ENCODE data around the gene KIF1A. TPM values are rescaled to one million over a fixed set of nuclear protein-coding genes. Genes with fewer than 3 reads are reported as not detected.

The KIF1A gene
- total RNA-seq, 2 experiments from 2014 or later = not detected

GRCh38 chr2:240833724-240834285 lies 13.8 kb upstream of the KIF1A start:
- Histone ChIP-seq H3K4me3 (ENCODE audit: low read length) (no peak overlapping the region), H3K27ac (ENCODE audit: low read depth in 1 of 2, low read length in 2 of 2) (no peak overlapping the region), H3K9me3 (ENCODE audit: control insufficient read depth in 1 of 2, insufficient read depth in 1 of 2, low read length in 2 of 2) (peaks cover 0 to 4% of the 10 kb centered on the region in 2 experiments), H3K4me1 (ENCODE audit: insufficient read depth, low read length) (peaks cover 14% of the 10 kb centered on the region), H3K36me3 (ENCODE audit: insufficient read depth, low read length) (no peaks in the 10 kb centered on the region), H3K27me3 (ENCODE audit: control insufficient read depth in 1 of 2, insufficient read depth in 2 of 2, low read length in 2 of 2) (peaks cover 10 to 11% of the 10 kb centered on the region in 2 experiments)
- Mint-ChIP-seq H3K4me3 (no peak overlapping the region), H3K27ac (no peak overlapping the region), H3K4me1 (ENCODE audit: low read depth) (no peaks in the 10 kb centered on the region), H3K9me3 (no peaks in the 10 kb centered on the region), H3K27me3 (peaks cover 21% of the 10 kb centered on the region), H3K36me3 (ENCODE audit: low read depth) (no peaks in the 10 kb centered on the region)
- POLR2A ChIA-PET = no interaction called here
- intact Hi-C loops (cut with DNase I, micrococcal nuclease) = loop anchor here (2.0 to 10.0 kb wide), 11 partner anchors 247 to 1048 kb away; partner anchors contain the start of genes CAPN10 (in 2 of the 2), ANKMY1 (in 1 of the 2), FARP2 (in 1 of the 2) and GPC1 (in 1 of the 2)
- ATAC-seq (ENCODE audit: poor library complexity) (no peak), DNase-seq (no peak)
- CTCF ChIA-PET = no interaction called here
- TF ChIP-seq CTCF (IDR thresholded peaks at IDR 0.05) = no peak

GRCh38 chr2:240832921-240833494 lies 13.0 kb upstream of the KIF1A start:
- intact Hi-C loops (cut with DNase I, micrococcal nuclease) = loop anchor here (1.0 to 10.0 kb wide), 12 partner anchors 246 to 1049 kb away; partner anchors contain the start of genes CAPN10 (in 2 of the 2), ANKMY1 (in 1 of the 2), FARP2 (in 1 of the 2) and GPC1 (in 1 of the 2)
- Histone ChIP-seq H3K27ac (ENCODE audit: low read depth in 1 of 2, low read length in 2 of 2) (no peak overlapping the region), H3K4me1 (ENCODE audit: insufficient read depth, low read length) (peaks cover 14% of the 10 kb centered on the region), H3K36me3 (ENCODE audit: insufficient read depth, low read length) (no peaks in the 10 kb centered on the region), H3K4me3 (ENCODE audit: low read length) (no peak overlapping the region), H3K27me3 (ENCODE audit: control insufficient read depth in 1 of 2, insufficient read depth in 2 of 2, low read length in 2 of 2) (peaks cover 13 to 19% of the 10 kb centered on the region in 2 experiments), H3K9me3 (ENCODE audit: control insufficient read depth in 1 of 2, insufficient read depth in 1 of 2, low read length in 2 of 2) (peaks cover 0 to 4% of the 10 kb centered on the region in 2 experiments)
- ATAC-seq (ENCODE audit: poor library complexity) (no peak), DNase-seq (peak in 2 of 14 experiments; percentile 25 to 52)
- ChIA-PET POLR2A (interaction anchor here (0.5 to 1.0 kb wide), 4 partner anchors 267 to 1048 kb away, joined by 3 to 4 read pairs (median 3); partner anchors contain the start of gene D2HGDH), CTCF (interaction anchor here (0.6 kb wide), 1 partner anchor 312 kb away, joined by 3 read pairs; no protein-coding TSS in a partner anchor)
- Mint-ChIP-seq H3K4me3 (no peak overlapping the region), H3K4me1 (ENCODE audit: low read depth) (no peaks in the 10 kb centered on the region), H3K27ac (no peak overlapping the region), H3K36me3 (ENCODE audit: low read depth) (no peaks in the 10 kb centered on the region), H3K9me3 (no peaks in the 10 kb centered on the region), H3K27me3 (peaks cover 29% of the 10 kb centered on the region)
- TF ChIP-seq CTCF (IDR thresholded peaks at IDR 0.05) = no peak

DNA sequence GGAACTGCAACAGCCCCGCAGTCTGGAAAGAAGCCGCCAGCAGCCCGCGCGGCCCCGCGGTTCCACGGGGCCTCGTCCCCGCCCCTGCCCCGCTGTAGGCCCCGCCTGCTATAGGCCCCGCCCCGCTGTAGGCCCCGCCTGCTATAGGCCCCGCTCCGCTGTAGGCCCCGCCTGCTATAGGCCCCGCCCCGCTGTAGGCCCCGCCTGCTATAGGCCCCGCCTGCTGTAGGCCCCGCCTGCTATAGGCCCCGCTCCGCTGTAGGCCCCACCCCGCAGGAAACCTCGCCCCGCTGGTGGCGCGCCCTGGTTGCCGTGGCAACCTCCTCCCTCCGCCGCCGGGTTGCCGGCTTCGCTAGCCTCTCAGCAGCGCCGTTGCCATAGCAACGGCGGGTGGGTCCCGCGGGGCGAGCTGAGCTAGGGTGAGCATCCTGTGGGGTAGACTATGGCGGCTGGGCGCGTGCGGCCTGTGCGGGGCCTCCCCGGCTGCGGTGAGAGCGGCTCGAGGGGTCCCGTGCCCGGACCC lies 12.2 kb upstream of the KIF1A start:
- ChIA-PET POLR2A (interaction anchor here (0.5 to 1.0 kb wide), 4 partner anchors 267 to 1049 kb away, joined by 3 to 4 read pairs (median 3); partner anchors contain the start of gene D2HGDH), CTCF (interaction anchor here (0.6 kb wide), 1 partner anchor 313 kb away, joined by 3 read pairs; no protein-coding TSS in a partner anchor)
- H3K36me3 ChIP-seq (ENCODE audit: insufficient read depth, low read length) = no peaks in the 10 kb centered on the region
- H3K4me3 ChIP-seq (ENCODE audit: low read length) = peak overlapping the region; percentile 43
- H3K27me3 ChIP-seq (ENCODE audit: control insufficient read depth in 1 of 2, insufficient read depth in 2 of 2, low read length in 2 of 2) = peaks cover 17 to 26% of the 10 kb centered on the region in 2 experiments
- ATAC-seq (ENCODE audit: poor library complexity) = peak; percentile 91
- no peak for TF ChIP-seq CTCF (IDR thresholded peaks at IDR 0.05)
- DNase-seq = peak; percentile 98 to 100 (median 99)
- no peak overlapping the region for H3K27ac ChIP-seq (ENCODE audit: low read depth in 1 of 2, low read length in 2 of 2)
- Mint-ChIP-seq H3K27ac (no peak overlapping the region), H3K27me3 (peaks cover 36% of the 10 kb centered on the region), H3K9me3 (no peaks in the 10 kb centered on the region), H3K4me1 (ENCODE audit: low read depth) (no peaks in the 10 kb centered on the region), H3K36me3 (ENCODE audit: low read depth) (no peaks in the 10 kb centered on the region), H3K4me3 (peak overlapping the region; percentile 38)
- intact Hi-C loops (cut with DNase I, micrococcal nuclease) = loop anchor here (1.0 to 10.0 kb wide), 12 partner anchors 245 to 1050 kb away; partner anchors contain the start of genes CAPN10 (in 2 of the 2), ANKMY1 (in 1 of the 2), FARP2 (in 1 of the 2) and GPC1 (in 1 of the 2)
- H3K9me3 ChIP-seq (ENCODE audit: control insufficient read depth in 1 of 2, insufficient read depth in 1 of 2, low read length in 2 of 2) = peaks cover 0 to 4% of the 10 kb centered on the region in 2 experiments
- peaks cover 14% of the 10 kb centered on the region for H3K4me1 ChIP-seq (ENCODE audit: insufficient read depth, low read length)
